Sigmoid colon (tissue), 7 donors: Measurements from ENCODE around the gene SEMA4B. TPM values are rescaled to one million over a fixed set of nuclear protein-coding genes. Genes with fewer than 3 reads are reported as not detected.

ENCODE experiments used
- DNase-seq: peaks from one replicate; pipeline ENCODE4 v3.0.0-alpha.2; 2019
- H3K27ac ChIP-seq, 4 donors: fragments of 200-600 bp; sonication (generic); one replicate each; pipeline ENCODE4 v1.5.1; 2016 to 2019; ENCODE audit warnings: mild to moderate bottlenecking in 1 of 4
- H3K27me3 ChIP-seq, 3 donors: fragments of 200-600 bp; sonication (generic); one replicate each; pipeline ENCODE4 v1.5.1; 2019; ENCODE audit warnings: mild to moderate bottlenecking in 1 of 3
- H3K36me3 ChIP-seq, 4 donors: fragments of 200-600 bp; sonication (generic); one replicate each; pipeline ENCODE4 v1.5.1; 2016 to 2019
- H3K4me1 ChIP-seq, 4 donors: fragments of 200-600 bp; sonication (generic); one replicate each; pipeline ENCODE4 v1.5.1; 2017 to 2019
- H3K4me3 ChIP-seq, 4 donors: fragments of 200-600 bp; sonication (generic); one replicate each; pipeline ENCODE4 v1.5.1; 2017 to 2019; ENCODE audit warnings: mild to moderate bottlenecking in 2 of 4, moderate library complexity in 1 of 4
- H3K9me3 ChIP-seq, 4 donors: fragments of 200-600 bp in 3 of 4; sonication (generic) in 3 of 4; one replicate each; pipeline versions ENCODE4 v1.5.1 to v1.6.1; 2013 to 2019
- CTCF ChIP-seq, 4 experiments: fragments of 450-650 bp in 3 of 4; fragments of 200-600 bp in 1 of 4; IDR thresholded peaks; one replicate each; pipeline ENCODE4 v1.5.1; 2016 to 2019; ENCODE audit warnings: antibody characterized with exemption in 4 of 4, mild to moderate bottlenecking in 3 of 4, moderate library complexity in 2 of 4
- EP300 ChIP-seq, 4 donors: sonication (generic); formaldehyde crosslinking; IDR thresholded peaks; one replicate each; pipeline ENCODE4 v1.6.1; 2017; ENCODE audit warnings: antibody characterized with exemption in 4 of 4
- POLR2A ChIP-seq, 2 donors: fragments of 450-650 bp; IDR thresholded peaks; one replicate each; pipeline ENCODE4 v1.6.1; 2016; ENCODE audit warnings: antibody characterized with exemption in 2 of 2, mild to moderate bottlenecking in 2 of 2, moderate library complexity in 2 of 2
- POLR2AphosphoS5 ChIP-seq, 4 donors: sonication (generic); formaldehyde crosslinking; IDR thresholded peaks; one replicate each; pipeline ENCODE4 v1.6.1; 2017; ENCODE audit warnings: antibody characterized with exemption in 4 of 4
- WGBS, 2 donors: extraction: QIAGEN DNeasy Blood & Tissue Kit; methylation state at CpG; one replicate each; pipeline ENCODE4 v1.1.7; 2013; 5-methylcytosine and 5-hydroxymethylcytosine counted together
- intact Hi-C: fragments of 100-400 bp; cut with DNase I; formaldehyde crosslinking; loops from one replicate; pipeline ENCODE4 v1.15.1; 2023
- polyA plus RNA-seq, 3 donors: library from polyadenylated mRNA; stranded (reverse); fragments of 200-250 nt; gene quantifications; one replicate each; pipeline ENCODE4 v1.2.3, GENCODE V29; 2013
- total RNA-seq, 4 donors: library from RNA; depleted of rRNA; stranded (reverse); fragments of >200 nt; gene quantifications; one replicate each; pipeline ENCODE4 v1.1.0, GENCODE V29; 2016
- donor health status: healthy with polysubstance abuse.
- donor health status: Bipolar disorder and iron deficiency.
- donor health status: healthy.

The SEMA4B gene
- total and polyA plus RNA-seq, 7 donors, result 10.6 to 94.5 (median 50.7) TPM

- no peak overlapping the region for H3K4me3 ChIP-seq
- DNase-seq, result peak; percentile 69
- H3K27me3 ChIP-seq, result no peaks in the 10 kb centered on the region
- intact Hi-C loops, result loop anchor here (5.0 to 10.0 kb wide), 2 partner anchors 134 to 337 kb away; partner anchors contain the start of gene AP3S2
- H3K9me3 ChIP-seq, result no peaks in the 10 kb centered on the region
- peak overlapping the region; percentile 25 to 93 (median 90) for H3K27ac ChIP-seq
- H3K36me3 ChIP-seq, result peaks cover 15 to 58% (median 34%) of the 10 kb centered on the region in 4 donors
- H3K4me1 ChIP-seq, result peaks cover 0 to 71% (median 55%) of the 10 kb centered on the region in 4 donors
- TF ChIP-seq CTCF (IDR thresholded peaks at IDR 0.05) (no peak), POLR2A (IDR thresholded peaks at IDR 0.05) (no peak), EP300 (IDR thresholded peaks at IDR 0.05) (no peak), POLR2AphosphoS5 (IDR thresholded peaks at IDR 0.05) (peak in 1 of 4 donors; percentile 22)
- 43 to 48% methylated on average over 27 of the region's 27 CpGs for whole genome bisulfite sequencing, 2 donors
These were observed 30.2 kb downstream of the SEMA4B start for GRCh38 chr15:90231028-90232017.

GRCh38 chr15:90232196-90232595, 31.1 kb downstream of the SEMA4B start:
- peak overlapping the region in 1 of 4 donors; percentile 82 for H3K4me3 ChIP-seq
- H3K4me1 ChIP-seq, result peaks cover 0 to 71% (median 55%) of the 10 kb centered on the region in 4 donors
- WGBS, 2 donors, result 78 to 80% methylated on average over 13 of the region's 13 CpGs
- DNase-seq, result no peak
- intact Hi-C loops, result loop anchor here (5.0 to 10.0 kb wide), 2 partner anchors 135 to 337 kb away; partner anchors contain the start of gene AP3S2
- H3K27ac ChIP-seq, result peak overlapping the region in 3 of 4 donors; percentile 87 to 93 (median 92)
- no peaks in the 10 kb centered on the region for H3K9me3 ChIP-seq
- peaks cover 15 to 58% (median 29%) of the 10 kb centered on the region in 4 donors for H3K36me3 ChIP-seq
- H3K27me3 ChIP-seq, result no peaks in the 10 kb centered on the region
- TF ChIP-seq POLR2A (IDR thresholded peaks at IDR 0.05) (no peak), EP300 (IDR thresholded peaks at IDR 0.05) (no peak), CTCF (IDR thresholded peaks at IDR 0.05) (no peak), POLR2AphosphoS5 (IDR thresholded peaks at IDR 0.05) (peak in 1 of 4 donors; percentile 6)

GRCh38 chr15:90232941-90233386, 31.8 kb downstream of the SEMA4B start:
- no peaks in the 10 kb centered on the region for H3K9me3 ChIP-seq
- no peak for DNase-seq
- peaks cover 0 to 65% (median 54%) of the 10 kb centered on the region in 4 donors for H3K4me1 ChIP-seq
- TF ChIP-seq EP300 (IDR thresholded peaks at IDR 0.05) (no peak), POLR2A (IDR thresholded peaks at IDR 0.05) (no peak), CTCF (IDR thresholded peaks at IDR 0.05) (peak in 2 of 4 experiments; percentile 41 to 50)
- WGBS, 2 donors, result 2 to 9% methylated on average over 9 of the region's 9 CpGs
- H3K27me3 ChIP-seq, result no peaks in the 10 kb centered on the region
- peak overlapping the region; percentile 87 to 96 (median 92) for H3K27ac ChIP-seq
- H3K36me3 ChIP-seq, result peaks cover 13 to 58% (median 26%) of the 10 kb centered on the region in 4 donors
- peak overlapping the region; percentile 71 to 91 (median 83) for H3K4me3 ChIP-seq
- intact Hi-C loops, result loop anchor here (5.0 to 10.0 kb wide), 2 partner anchors 136 to 338 kb away; partner anchors contain the start of gene AP3S2

- Histone ChIP-seq H3K36me3 (peaks cover 8 to 58% (median 20%) of the 10 kb centered on the region in 4 donors), H3K9me3 (no peaks in the 10 kb centered on the region), H3K4me3 (peak within 1 kb of the TSS; percentile 71 to 91 (median 83)), H3K27me3 (no peaks in the 10 kb centered on the region), H3K4me1 (peaks cover 0 to 59% (median 49%) of the 10 kb centered on the region in 4 donors), H3K27ac (peak within 1 kb of the TSS; percentile 87 to 96 (median 92))
- TF ChIP-seq POLR2A (IDR thresholded peaks at IDR 0.05) (peak; percentile 49 to 66), CTCF (IDR thresholded peaks at IDR 0.05) (peak in 1 of 4 experiments; percentile 49), POLR2AphosphoS5 (IDR thresholded peaks at IDR 0.05) (peak in 2 of 4 donors; percentile 65 to 92), EP300 (IDR thresholded peaks at IDR 0.05) (peak in 1 of 4 donors; percentile 60)
- DNase-seq, result peak; percentile 99
- 0 to 1% methylated on average over 63 of the region's 63 CpGs for whole genome bisulfite sequencing, 2 donors
- intact Hi-C loops, result loop anchor here (1.0 to 10.0 kb wide), 3 partner anchors 33 to 339 kb away; partner anchors contain the start of gene AP3S2
These were observed 32.4 kb downstream of the SEMA4B start, which contains the start of gene CIB1 for GRCh38 chr15:90233387-90234095. Gene CIB1 (minus strand): TSS chr15:90233941. CDS start chr15:90233885, 56 bp downstream.
